ENCODE measurements around the gene ANKRD12. TPM values are rescaled to one million over a fixed set of nuclear protein-coding genes. Genes with fewer than 3 reads are reported as not detected.

The ANKRD12 gene
- total RNA-seq, 4 donors from 2014 or later = 43.5 to 59.7 (median 52.7) TPM

DNA sequence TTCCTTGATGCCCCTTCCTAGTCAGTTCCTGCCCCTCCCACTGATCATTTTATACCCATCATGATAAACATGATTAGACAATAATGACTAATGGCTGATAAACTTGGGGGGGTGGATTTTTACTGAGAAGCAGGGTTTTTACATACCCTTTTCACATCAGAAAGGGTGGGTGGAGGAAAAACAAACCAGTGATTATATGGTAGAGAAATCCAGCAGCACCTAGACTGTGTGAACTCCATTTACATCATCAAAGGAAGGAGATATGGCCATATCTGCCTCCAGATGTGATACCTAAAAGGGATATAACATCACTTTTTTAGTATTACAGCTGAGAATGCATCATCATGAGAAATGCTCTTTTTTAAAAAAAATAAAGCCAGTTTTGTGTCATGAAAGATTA, 89.9 kb downstream of the ANKRD12 start:
- no peak overlapping the region for H3K27ac ChIP-seq
- peaks cover 0 to 82% (median 2%) of the 10 kb centered on the region in 3 donors for H3K36me3 ChIP-seq
- H3K4me3 ChIP-seq = no peak overlapping the region

DNA sequence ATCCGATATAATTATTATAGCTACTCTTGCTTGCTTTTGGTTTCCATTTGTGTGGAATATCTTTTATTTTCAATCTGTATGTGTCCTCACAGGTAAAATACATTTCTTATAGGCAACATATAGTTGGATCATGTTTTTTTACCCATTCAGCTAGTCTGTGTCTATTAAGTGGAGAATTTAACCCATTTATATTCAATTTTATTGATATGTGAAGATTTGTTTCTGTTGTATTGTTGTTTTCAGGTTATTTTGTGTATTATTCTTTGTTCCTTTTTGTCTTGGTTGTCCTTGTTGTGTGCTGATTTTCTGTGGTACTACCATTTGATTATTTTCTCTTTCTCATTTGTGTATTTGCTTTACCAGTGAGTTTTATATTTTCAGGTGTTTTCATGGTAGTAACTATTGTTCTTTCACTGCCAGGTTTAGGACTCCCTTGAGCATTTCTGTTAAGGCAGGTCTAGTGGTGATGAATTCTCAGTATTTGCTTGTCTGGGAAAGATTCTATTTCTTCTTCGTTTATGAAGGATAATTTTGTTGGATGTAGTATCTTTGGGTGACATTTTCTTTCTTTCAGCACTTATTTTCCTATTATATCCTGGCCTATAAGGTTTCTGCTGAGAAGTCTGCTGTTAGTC, 95.4 kb downstream of the ANKRD12 start:
- Histone ChIP-seq H3K4me3 (no peak overlapping the region), H3K4me1 (no peaks in the 10 kb centered on the region), H3K36me3 (peaks cover 0 to 81% (median 11%) of the 10 kb centered on the region in 3 donors), H3K27me3 (no peaks in the 10 kb centered on the region), H3K9me3 (peaks cover 0 to 34% (median 8%) of the 10 kb centered on the region in 4 donors), H3K27ac (no peak overlapping the region)
- TF ChIP-seq, protein P1, sequence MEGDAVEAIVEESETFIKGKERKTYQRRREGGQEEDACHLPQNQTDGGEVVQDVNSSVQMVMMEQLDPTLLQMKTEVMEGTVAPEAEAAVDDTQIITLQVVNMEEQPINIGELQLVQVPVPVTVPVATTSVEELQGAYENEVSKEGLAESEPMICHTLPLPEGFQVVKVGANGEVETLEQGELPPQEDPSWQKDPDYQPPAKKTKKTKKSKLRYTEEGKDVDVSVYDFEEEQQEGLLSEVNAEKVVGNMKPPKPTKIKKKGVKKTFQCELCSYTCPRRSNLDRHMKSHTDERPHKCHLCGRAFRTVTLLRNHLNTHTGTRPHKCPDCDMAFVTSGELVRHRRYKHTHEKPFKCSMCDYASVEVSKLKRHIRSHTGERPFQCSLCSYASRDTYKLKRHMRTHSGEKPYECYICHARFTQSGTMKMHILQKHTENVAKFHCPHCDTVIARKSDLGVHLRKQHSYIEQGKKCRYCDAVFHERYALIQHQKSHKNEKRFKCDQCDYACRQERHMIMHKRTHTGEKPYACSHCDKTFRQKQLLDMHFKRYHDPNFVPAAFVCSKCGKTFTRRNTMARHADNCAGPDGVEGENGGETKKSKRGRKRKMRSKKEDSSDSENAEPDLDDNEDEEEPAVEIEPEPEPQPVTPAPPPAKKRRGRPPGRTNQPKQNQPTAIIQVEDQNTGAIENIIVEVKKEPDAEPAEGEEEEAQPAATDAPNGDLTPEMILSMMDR (IDR thresholded peaks at IDR 0.05) = no peak
- WGBS, 2 donors = 96 to 99% methylated on average over 2 of the region's 2 CpGs
- no peak for DNase-seq (ENCODE audit: low spot score in 2 of 2)

More for the DNA sequence above, 89.9 kb downstream of the ANKRD12 start:
- no peaks in the 10 kb centered on the region for H3K27me3 ChIP-seq
- H3K9me3 ChIP-seq = peaks cover 0 to 13% (median 0%) of the 10 kb centered on the region in 4 donors
- TF ChIP-seq, protein P1 (IDR thresholded peaks at IDR 0.05) = no peak
- TF ChIP-seq POLR2A (IDR thresholded peaks at IDR 0.05) (no peak), EP300 (IDR thresholded peaks at IDR 0.05) (no peak)
- DNase-seq (ENCODE audit: low spot score in 2 of 2) = no peak
- H3K4me1 ChIP-seq = no peaks in the 10 kb centered on the region

DNA sequence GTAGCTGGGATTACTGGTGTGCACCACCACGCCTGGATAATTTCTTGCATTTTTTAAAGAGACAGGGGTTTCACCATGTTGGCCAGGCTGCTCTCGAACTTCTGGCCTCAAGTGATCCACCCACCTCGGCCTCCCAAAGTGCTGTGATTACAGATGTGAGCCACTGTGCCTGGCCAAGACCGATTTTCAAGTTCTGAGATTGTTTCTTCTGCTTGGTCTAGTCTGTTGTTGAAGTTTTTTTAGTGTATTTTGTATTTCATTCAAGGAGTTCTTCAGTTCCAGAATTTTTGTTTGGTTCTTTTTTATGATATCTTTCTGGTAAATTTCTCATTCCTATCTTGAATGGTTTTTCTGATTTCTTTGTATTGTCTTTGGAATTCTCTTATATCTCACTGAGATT, 96.4 kb downstream of the ANKRD12 start:
- H3K4me3 ChIP-seq = no peak overlapping the region
- H3K9me3 ChIP-seq = peaks cover 0 to 34% (median 8%) of the 10 kb centered on the region in 4 donors
- DNase-seq (ENCODE audit: low spot score in 2 of 2) = no peak
- TF ChIP-seq, protein P1 (IDR thresholded peaks at IDR 0.05) = no peak
- no peak for TF ChIP-seq POLR2A (IDR thresholded peaks at IDR 0.05)
- 98 to 99% methylated on average over 4 of the region's 4 CpGs for WGBS, 2 donors
- H3K4me1 ChIP-seq = no peaks in the 10 kb centered on the region
- H3K27ac ChIP-seq = no peak overlapping the region
- H3K36me3 ChIP-seq = peaks cover 0 to 83% (median 11%) of the 10 kb centered on the region in 3 donors
- no peaks in the 10 kb centered on the region for H3K27me3 ChIP-seq

DNA sequence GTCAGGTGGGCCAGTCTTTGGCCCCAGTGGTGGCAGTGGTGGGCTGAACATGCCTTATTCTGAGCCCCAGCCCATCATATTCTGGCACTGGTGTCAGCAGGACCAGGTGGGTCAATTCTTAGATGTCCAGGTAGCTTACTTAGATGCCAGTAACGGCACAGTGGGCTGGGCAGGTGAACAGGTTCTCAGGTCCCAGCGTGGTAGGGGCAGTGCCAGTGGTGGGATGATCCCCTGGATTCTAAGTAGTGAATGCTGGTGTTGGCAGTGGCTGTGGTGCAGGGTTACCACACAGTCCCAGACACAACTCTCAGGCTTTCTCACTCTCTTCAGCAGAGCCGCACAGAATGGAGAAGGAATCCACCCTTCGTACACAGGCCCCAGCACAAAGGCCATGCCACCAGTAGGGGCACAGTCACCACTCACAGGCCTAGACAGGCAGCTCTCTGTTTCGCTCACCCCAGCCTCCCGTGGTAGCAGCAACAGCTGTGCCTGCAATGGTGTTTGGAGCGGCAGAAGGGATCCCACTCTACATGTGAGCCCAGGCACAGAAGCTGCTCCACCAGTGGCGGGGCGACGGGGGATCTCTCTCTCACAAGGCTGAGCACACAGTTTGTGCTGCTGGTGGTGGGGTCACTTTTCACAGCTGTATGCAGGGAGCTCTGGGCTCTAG, 97.3 kb downstream of the ANKRD12 start:
- Histone ChIP-seq H3K4me1 (no peaks in the 10 kb centered on the region), H3K9me3 (peaks cover 0 to 34% (median 8%) of the 10 kb centered on the region in 4 donors), H3K36me3 (peaks cover 0 to 84% (median 11%) of the 10 kb centered on the region in 3 donors), H3K27ac (no peak overlapping the region), H3K27me3 (no peaks in the 10 kb centered on the region), H3K4me3 (no peak overlapping the region)
- no peak for DNase-seq (ENCODE audit: low spot score in 2 of 2)
- 84 to 95% methylated on average over 4 to 6 of the region's 10 CpGs for WGBS, 2 donors
- TF ChIP-seq POLR2A (IDR thresholded peaks at IDR 0.05) (no peak), EP300 (IDR thresholded peaks at IDR 0.05) (no peak)

DNA sequence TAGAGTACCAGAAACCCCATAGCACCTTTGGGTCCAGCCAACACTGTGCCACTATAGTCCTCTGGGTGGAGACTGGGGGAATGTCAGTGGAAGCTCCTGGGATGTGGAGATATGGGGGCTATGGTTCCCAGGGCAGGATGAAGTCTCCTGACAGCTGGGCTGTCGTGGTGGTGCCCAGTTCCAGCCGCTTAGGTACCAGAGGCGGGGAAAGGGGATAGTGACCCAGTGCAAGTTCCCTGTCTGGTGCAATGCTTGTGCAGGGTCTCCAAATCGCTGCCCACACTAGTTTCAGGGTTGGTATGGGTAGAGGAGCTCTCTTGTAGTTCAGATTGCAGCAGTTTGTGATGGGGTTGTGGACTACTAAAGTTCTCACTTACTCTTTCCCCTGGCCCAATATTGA, 97.9 kb downstream of the ANKRD12 start:
- H3K9me3 ChIP-seq = peaks cover 0 to 30% (median 8%) of the 10 kb centered on the region in 4 donors
- H3K27ac ChIP-seq = no peak overlapping the region
- H3K27me3 ChIP-seq = no peaks in the 10 kb centered on the region
- no peak for DNase-seq (ENCODE audit: low spot score in 2 of 2)
- no peaks in the 10 kb centered on the region for H3K4me1 ChIP-seq
- 92 to 96% methylated on average over 4 of the region's 4 CpGs for WGBS, 2 donors
- no peak overlapping the region for H3K4me3 ChIP-seq
- TF ChIP-seq EP300 (IDR thresholded peaks at IDR 0.05) = no peak
- H3K36me3 ChIP-seq = peaks cover 0 to 83% (median 11%) of the 10 kb centered on the region in 3 donors

DNA sequence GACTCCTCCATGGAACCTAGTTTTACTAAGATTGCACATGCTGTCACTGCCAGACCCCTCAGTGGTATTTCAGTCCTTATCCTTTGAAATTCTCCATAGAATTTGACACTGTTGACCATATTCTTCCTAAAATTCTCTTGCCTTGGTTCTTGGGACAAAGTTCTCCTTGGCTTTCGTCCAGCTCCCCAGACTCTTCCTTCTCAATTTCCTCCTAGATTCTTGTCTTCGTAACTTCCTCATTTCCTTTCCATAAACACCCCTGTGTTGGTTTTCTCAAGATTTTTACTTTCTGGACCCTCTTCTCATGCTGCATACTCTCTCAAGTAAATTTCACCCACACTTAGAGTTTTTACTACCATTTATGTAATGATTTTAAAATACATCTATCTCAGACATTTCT, 101.4 kb downstream of the ANKRD12 start:
- peaks cover 0 to 6% (median under 1%) of the 10 kb centered on the region in 4 donors for H3K9me3 ChIP-seq
- H3K36me3 ChIP-seq = peaks cover 0 to 65% (median 1%) of the 10 kb centered on the region in 3 donors
- H3K27ac ChIP-seq = no peak overlapping the region
- H3K4me3 ChIP-seq = no peak overlapping the region
- no peaks in the 10 kb centered on the region for H3K4me1 ChIP-seq
- DNase-seq (ENCODE audit: low spot score in 2 of 2) = peak in 1 of 2 donors; percentile 19
- H3K27me3 ChIP-seq = no peaks in the 10 kb centered on the region
- TF ChIP-seq EP300 (IDR thresholded peaks at IDR 0.05) = no peak
- TF ChIP-seq POLR2A (IDR thresholded peaks at IDR 0.05) = no peak
- TF ChIP-seq, protein P1 (IDR thresholded peaks at IDR 0.05) = no peak
- WGBS, 2 donors = 83 to 90% methylated on average over 2 of the region's 2 CpGs

Data from tibial nerve (tissue), 4 donors.